NB4 (cell line): ENCODE data around the gene SERPINB1.
"Not testable (repeated sequence)": the region's sequence is repeated elsewhere in the genome, so short reads cannot be mapped to it uniquely, and the experiment has no call there.

Source experiments
- DNase-seq: peaks from one replicate; pipeline ENCODE4 v3.0.0; 2010; ENCODE audit warnings: low read depth
- H3K4me3 ChIP-seq: one replicate; pipeline ENCODE4 v1.5.1; 2011; ENCODE audit warnings: mild to moderate bottlenecking, low read depth, low read length, moderate library complexity
- CTCF ChIP-seq: IDR thresholded peaks from one replicate; pipeline ENCODE4 v1.5.1; 2012; ENCODE audit warnings: low read depth, low read length
- MAX ChIP-seq: IDR thresholded peaks from 2 replicates; pipeline ENCODE4 v1.6.1; 2011; ENCODE audit warnings: low read depth, low read length
- MYC ChIP-seq: IDR thresholded peaks from 2 replicates; pipeline ENCODE4 v1.6.1; 2011; ENCODE audit warnings: low read depth, low read length
- POLR2A ChIP-seq: IDR thresholded peaks from 2 replicates; pipeline ENCODE4 v1.6.1; 2011; ENCODE audit warnings: mild to moderate bottlenecking; ENCODE audit not compliant: insufficient read length; ENCODE audit errors: extremely low read depth

SERPINB1 gene

GRCh38 chr6:2804516-2804915, 37.1 kb downstream of the SERPINB1 start:
- H3K4me3 ChIP-seq: no peak overlapping the region
- DNase-seq: peak; percentile 44
- no peak for TF ChIP-seq MYC
- TF ChIP-seq POLR2A: no peak
- no peak for TF ChIP-seq CTCF
- TF ChIP-seq MAX: no peak

GRCh38 chr6:2803731-2804429, 37.8 kb downstream of the SERPINB1 start:
- no peak overlapping the region for H3K4me3 ChIP-seq
- TF ChIP-seq MAX (no peak), POLR2A (no peak), MYC (no peak), CTCF (no peak)
- DNase-seq: no peak

GRCh38 chr6:2802521-2803060, 39.1 kb downstream of the SERPINB1 start:
- no peak for DNase-seq
- TF ChIP-seq CTCF: no peak
- no peak for TF ChIP-seq MYC
- TF ChIP-seq MAX: no peak
- no peak for TF ChIP-seq POLR2A
- no peak overlapping the region for H3K4me3 ChIP-seq

- DNase-seq: not testable (repeated sequence)
Observed at GRCh38 chr6:2801687-2802086, 40.0 kb downstream of the SERPINB1 start.

GRCh38 chr6:2800552-2801316, 40.9 kb downstream of the SERPINB1 start:
- H3K4me3 ChIP-seq: no peak overlapping the region
- DNase-seq: no peak
- TF ChIP-seq CTCF (no peak), MAX (no peak), MYC (no peak), POLR2A (no peak)

More at GRCh38 chr6:2801687-2802086, 40.0 kb downstream of the SERPINB1 start:
- not testable (repeated sequence) for H3K4me3 ChIP-seq

- DNase-seq: peak; percentile 44
Observed at GRCh38 chr6:2799936-2800527, 41.6 kb downstream of the SERPINB1 start.

More at GRCh38 chr6:2799936-2800527, 41.6 kb downstream of the SERPINB1 start:
- TF ChIP-seq POLR2A: no peak
- TF ChIP-seq CTCF: no peak
- no peak for TF ChIP-seq MYC
- no peak for TF ChIP-seq MAX
- H3K4me3 ChIP-seq: no peak overlapping the region
